Articular chondrocyte of knee joint (primary cell): ENCODE measurements around the gene RUSC1. TPM values are rescaled to one million over a fixed set of nuclear protein-coding genes. Genes with fewer than 3 reads are reported as not detected.

Source experiments
- small RNA-seq: library from RNA; depleted of rRNA; stranded (forward); fragments of <200 nt; gene quantifications from one replicate; pipeline ENCODE3, GENCODE V24; 2012
- total RNA-seq: library from RNA; depleted of rRNA; stranded (reverse); fragments of >200 nt; gene quantifications from 2 replicates; pipeline ENCODE4 v1.2.3, GENCODE V29; 2012

Gene RUSC1
- total RNA-seq: 14.9 and 15.2 TPM in 2 replicates

GRCh38 chr1:155320661-155321617 lies at the start of gene RUSC1:
RUSC1 (plus strand) TSS chr1:155320894; CDS start chr1:155321774, 880 bp downstream.

GRCh38 chr1:155273343-155274245 lies 47.1 kb upstream of the RUSC1 start, which contains the start of gene CLK2:
CLK2 (minus strand) TSS chr1:155273504; CDS start chr1:155270977, 2,527 bp downstream.

GRCh38 chr1:155277070-155277901 lies 43.4 kb upstream of the RUSC1 start, which contains the start of gene HCN3:
HCN3 (plus strand) TSS chr1:155277463; CDS start chr1:155277591, 128 bp downstream.

GRCh38 chr1:155301342-155301841 lies 19.3 kb upstream of the RUSC1 start, which contains the start of gene PKLR:
PKLR (minus strand) TSS chr1:155301438; CDS start chr1:155301395, 43 bp downstream.

GRCh38 chr1:155308493-155309422 lies 11.9 kb upstream of the RUSC1 start, which contains the start of gene FDPS:
FDPS (plus strand) TSS chr1:155308866; CDS start chr1:155309790, 924 bp downstream.

Small RNAs within 50 kb of the gene (small RNA-seq; reads per million reads assigned to genes)
- gene RNU6-106P: not detected

Other genes with a start within 250 kb of the RUSC1 start
- gene EFNA3, start 242.1 kb upstream of the RUSC1 start, total RNA-seq: 0.65 and 1.6 TPM in 2 replicates
- 1.9 and 5.2 TPM in 2 replicates for gene EFNA1, start 193.0 kb upstream of the RUSC1 start, total RNA-seq
- gene SLC50A1, start 185.0 kb upstream of the RUSC1 start, total RNA-seq: 37.9 and 46.4 TPM in 2 replicates
- gene DPM3, start 180.4 kb upstream of the RUSC1 start, total RNA-seq: 19.2 and 39.6 TPM in 2 replicates
- 96.1 and 111 TPM in 2 replicates for gene KRTCAP2, start 147.6 kb upstream of the RUSC1 start, total RNA-seq
- 2.0 and 3.5 TPM in 2 replicates for gene TRIM46, start 147.0 kb upstream of the RUSC1 start, total RNA-seq
- 47.7 and 72.1 TPM in 2 replicates for gene THBS3, start 113.0 kb upstream of the RUSC1 start, total RNA-seq
- gene MTX1, start 112.2 kb upstream of the RUSC1 start, total RNA-seq: 33.8 and 37.4 TPM in 2 replicates
- 4.2 and 6.4 TPM in 2 replicates for gene ENTREP3, start 65.4 kb upstream of the RUSC1 start, total RNA-seq
- 33.8 and 43.6 TPM in 2 replicates for gene SCAMP3, start 58.5 kb upstream of the RUSC1 start, total RNA-seq
- gene CLK2, start 47.4 kb upstream of the RUSC1 start, total RNA-seq: 26.0 and 27.6 TPM in 2 replicates
- 0.78 and 1.1 TPM in 2 replicates for gene HCN3, start 43.4 kb upstream of the RUSC1 start, total RNA-seq
- 0.13 TPM in 1 of 2 replicates, not detected in the other for gene PKLR, start 19.5 kb upstream of the RUSC1 start, total RNA-seq
- gene FDPS, start 12.0 kb upstream of the RUSC1 start, total RNA-seq: 93.6 and 110 TPM in 2 replicates
- 43.9 and 52.9 TPM in 2 replicates for gene ASH1L, start 241.9 kb downstream of the RUSC1 start, total RNA-seq